Activated T-cell treated with anti-CD3 and anti-CD28 coated beads, Interleukin-2, amount 50 U/mL, for 24 hours (primary cell): ENCODE results near the gene TMEM169.
A peak's percentile ranks its signal among the peaks of the same experiment; 100 is the strongest.

ENCODE experiments used
- DNase-seq: peaks from one replicate; pipeline ENCODE4 v3.0.0-alpha.2; 2020
- H3K27ac Mint-ChIP-seq: 2 replicates; pipeline ENCODE4 v1.8.0; 2020; ENCODE audit warnings: mild to moderate bottlenecking, mixed read lengths
- H3K27me3 Mint-ChIP-seq: 2 replicates; pipeline ENCODE4 v1.8.0; 2020; ENCODE audit warnings: mixed read lengths
- H3K36me3 Mint-ChIP-seq: 2 replicates; pipeline ENCODE4 v1.8.0; 2020; ENCODE audit warnings: low read depth, mixed read lengths
- H3K4me1 Mint-ChIP-seq: 2 replicates; pipeline ENCODE4 v1.8.0; 2020; ENCODE audit warnings: low read depth, mixed read lengths
- H3K4me3 Mint-ChIP-seq: 2 replicates; pipeline ENCODE4 v1.8.0; 2020; ENCODE audit warnings: mild to moderate bottlenecking, moderate library complexity, mixed read lengths
- H3K9me3 Mint-ChIP-seq: 2 replicates; pipeline ENCODE4 v1.8.0; 2020; ENCODE audit warnings: mixed read lengths

Gene TMEM169

DNA sequence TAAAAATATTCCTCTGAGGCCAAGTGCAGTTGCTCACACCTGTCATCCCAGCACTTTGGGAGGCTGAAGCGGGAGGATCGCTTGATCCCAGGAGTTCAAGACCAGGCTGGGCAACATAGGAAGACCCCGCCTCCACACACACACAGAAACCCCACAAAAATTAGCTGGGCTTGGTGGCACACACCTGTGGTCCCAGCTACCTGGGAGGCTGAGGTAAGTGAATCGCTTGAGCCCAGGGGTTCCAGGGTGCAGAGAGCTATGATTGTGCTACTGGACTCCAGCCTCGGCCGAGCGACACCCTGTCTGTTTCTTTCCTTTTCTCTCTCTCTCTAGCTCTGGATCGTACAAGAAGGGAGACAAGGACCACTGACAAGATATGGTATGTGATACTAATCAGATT, 25.6 kb downstream of the TMEM169 start:
- Mint-ChIP-seq H3K36me3 (peaks cover 32% of the 10 kb centered on the region), H3K27me3 (no peaks in the 10 kb centered on the region), H3K27ac (no peak overlapping the region), H3K9me3 (no peaks in the 10 kb centered on the region), H3K4me3 (no peak overlapping the region), H3K4me1 (peaks cover 33% of the 10 kb centered on the region)
- no peak for DNase-seq

DNA sequence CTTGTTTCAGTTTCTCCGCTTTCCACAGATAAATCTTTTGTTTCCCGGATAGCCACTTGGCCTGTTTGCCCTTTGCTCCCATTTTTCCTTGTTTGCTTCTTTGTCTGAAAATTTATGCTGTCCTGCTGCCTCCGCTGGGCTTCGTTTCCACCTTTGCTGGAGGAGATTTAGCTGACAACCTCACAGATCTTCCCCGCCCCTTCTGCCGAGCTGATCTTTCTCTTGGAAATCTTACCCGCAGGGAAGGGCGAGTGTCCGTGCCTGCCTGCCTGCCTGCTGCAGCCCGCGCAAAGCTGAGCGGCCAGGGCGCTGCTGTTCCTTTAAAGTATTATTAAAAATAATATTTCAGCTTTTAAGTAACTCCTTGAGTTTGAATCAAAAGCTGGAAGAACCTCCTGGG, 26.0 kb downstream of the TMEM169 start:
- Mint-ChIP-seq H3K9me3 (no peaks in the 10 kb centered on the region), H3K36me3 (peaks cover 36% of the 10 kb centered on the region), H3K27me3 (no peaks in the 10 kb centered on the region), H3K4me1 (peaks cover 38% of the 10 kb centered on the region), H3K27ac (no peak overlapping the region), H3K4me3 (no peak overlapping the region)
- no peak for DNase-seq

DNA sequence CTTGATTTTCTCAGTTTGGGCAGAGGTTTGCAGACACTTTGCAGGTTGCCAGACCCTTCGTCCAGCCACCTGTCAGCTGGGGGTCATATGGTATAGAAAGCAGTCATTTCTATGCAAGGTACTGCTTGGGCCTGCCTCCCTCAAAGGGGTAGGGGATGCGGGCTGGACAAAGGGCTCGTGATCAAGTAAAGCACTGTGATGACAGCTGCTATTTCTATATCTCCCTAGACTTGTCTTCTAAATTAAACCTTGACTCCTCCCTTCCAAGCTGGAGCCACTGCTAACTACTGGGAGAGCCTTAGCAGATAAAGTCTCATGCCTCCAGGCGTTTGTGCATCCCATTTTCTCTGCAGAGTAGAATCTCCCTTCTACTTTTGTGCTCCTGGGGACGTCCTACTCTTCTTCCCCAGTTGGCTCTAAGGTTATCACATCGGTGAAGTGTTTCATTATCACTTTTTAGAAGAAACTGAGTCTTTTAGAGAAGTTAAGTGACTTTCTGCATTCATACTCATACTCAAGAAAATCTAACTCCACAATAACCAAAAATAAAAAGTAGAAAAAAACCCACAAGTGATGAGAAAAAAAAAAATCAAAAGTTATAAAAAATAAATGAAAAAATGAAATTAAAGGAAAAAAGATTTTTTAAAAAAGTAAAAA, 26.7 kb downstream of the TMEM169 start:
- DNase-seq = no peak
- H3K36me3 Mint-ChIP-seq = peaks cover 43% of the 10 kb centered on the region
- peaks cover 44% of the 10 kb centered on the region for H3K4me1 Mint-ChIP-seq
- H3K27me3 Mint-ChIP-seq = no peaks in the 10 kb centered on the region
- peak overlapping the region; percentile 100 for H3K4me3 Mint-ChIP-seq
- H3K27ac Mint-ChIP-seq = peak overlapping the region; percentile 100
- H3K9me3 Mint-ChIP-seq = no peaks in the 10 kb centered on the region

DNA sequence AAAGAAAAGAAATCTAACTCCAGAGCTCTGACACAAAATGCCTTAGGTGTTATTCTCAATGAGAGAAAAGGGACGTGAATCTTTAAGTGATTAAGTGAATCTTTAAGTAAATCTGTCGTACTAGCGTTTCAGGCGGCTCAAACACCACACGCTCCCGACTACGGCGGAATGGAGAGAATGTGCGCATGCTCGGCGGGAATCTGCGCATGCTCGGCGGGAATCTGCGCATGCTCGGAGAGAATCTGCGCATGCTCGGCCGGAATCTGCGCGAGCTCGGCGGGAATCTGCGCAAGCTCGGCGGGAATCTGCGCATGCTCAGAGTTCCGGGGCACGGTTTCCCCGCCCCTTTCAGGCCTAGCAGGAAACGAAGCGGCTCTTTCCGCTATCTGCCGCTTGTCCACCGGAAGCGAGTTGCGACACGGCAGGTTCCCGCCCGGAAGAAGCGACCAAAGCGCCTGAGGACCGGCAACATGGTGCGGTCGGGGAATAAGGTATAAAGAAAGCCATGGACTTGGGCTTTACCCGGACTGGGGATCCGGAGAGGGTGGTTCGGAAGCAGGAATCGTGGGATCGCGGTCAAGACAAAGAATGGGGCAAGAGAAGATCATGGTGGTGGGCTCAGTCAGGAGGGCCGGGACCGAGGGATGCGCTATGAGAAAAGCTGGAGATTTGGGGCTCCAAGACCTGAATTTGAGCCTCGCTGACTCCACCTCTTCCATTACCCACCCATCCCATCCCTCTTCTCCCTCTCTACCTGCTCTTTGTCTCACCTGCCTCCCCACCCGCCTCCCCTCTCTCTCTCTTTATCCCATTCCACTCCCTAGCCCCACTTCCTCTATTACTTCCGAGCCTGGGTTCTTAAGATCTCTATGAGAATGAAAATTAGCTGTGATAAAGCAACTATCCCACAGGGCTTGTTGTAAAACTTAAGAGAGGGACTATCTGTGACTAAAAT, 27.5 kb downstream of the TMEM169 start, which contains the start of gene XRCC5:
Gene XRCC5, plus strand, starts transcription at position 382 of the 955 bp plus-strand sequence. Its CDS starts 89 bp downstream, at position 471.
- peak within 1 kb of the TSS; percentile 100 for H3K4me3 Mint-ChIP-seq
- no peaks in the 10 kb centered on the region for H3K27me3 Mint-ChIP-seq
- DNase-seq = peak; percentile 99
- peaks cover 51% of the 10 kb centered on the region for H3K36me3 Mint-ChIP-seq
- H3K27ac Mint-ChIP-seq = peak within 1 kb of the TSS; percentile 100
- H3K4me1 Mint-ChIP-seq = peaks cover 52% of the 10 kb centered on the region
- H3K9me3 Mint-ChIP-seq = no peaks in the 10 kb centered on the region

DNA sequence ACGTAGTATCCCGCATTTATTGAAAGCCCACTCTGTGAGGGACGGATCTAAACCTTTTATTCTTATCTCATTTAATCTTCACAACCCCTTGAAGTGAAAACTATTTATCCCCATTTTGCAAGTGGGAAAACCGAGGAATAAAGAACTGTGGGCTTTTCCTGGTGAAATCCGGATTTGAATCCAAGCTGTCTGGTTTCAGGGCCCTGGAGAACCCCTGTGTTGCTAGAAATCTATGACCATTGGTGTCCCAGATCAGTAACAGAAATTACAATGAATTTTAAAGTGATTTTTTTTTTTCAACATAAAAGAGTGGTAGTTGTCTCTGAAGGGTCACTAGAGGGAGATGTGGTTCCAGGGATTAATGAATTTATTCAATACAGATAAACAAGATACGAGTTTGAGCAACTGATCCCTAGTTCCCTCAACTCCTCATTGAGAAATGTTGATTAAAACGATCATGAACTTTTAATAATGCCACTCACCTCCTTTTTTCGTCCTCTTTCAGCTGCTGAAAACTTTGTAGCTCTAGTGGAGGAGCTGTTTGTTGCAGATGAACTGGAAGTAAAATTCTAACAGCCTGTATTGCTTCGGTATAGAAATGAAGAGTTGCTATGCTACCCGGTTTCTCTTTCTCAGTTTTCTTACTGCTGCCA, 28.4 kb downstream of the TMEM169 start:
- peak overlapping the region; percentile 100 for H3K4me3 Mint-ChIP-seq
- H3K36me3 Mint-ChIP-seq = peaks cover 59% of the 10 kb centered on the region
- no peak for DNase-seq
- peaks cover 60% of the 10 kb centered on the region for H3K4me1 Mint-ChIP-seq
- H3K9me3 Mint-ChIP-seq = no peaks in the 10 kb centered on the region
- H3K27me3 Mint-ChIP-seq = no peaks in the 10 kb centered on the region
- H3K27ac Mint-ChIP-seq = peak overlapping the region; percentile 100

DNA sequence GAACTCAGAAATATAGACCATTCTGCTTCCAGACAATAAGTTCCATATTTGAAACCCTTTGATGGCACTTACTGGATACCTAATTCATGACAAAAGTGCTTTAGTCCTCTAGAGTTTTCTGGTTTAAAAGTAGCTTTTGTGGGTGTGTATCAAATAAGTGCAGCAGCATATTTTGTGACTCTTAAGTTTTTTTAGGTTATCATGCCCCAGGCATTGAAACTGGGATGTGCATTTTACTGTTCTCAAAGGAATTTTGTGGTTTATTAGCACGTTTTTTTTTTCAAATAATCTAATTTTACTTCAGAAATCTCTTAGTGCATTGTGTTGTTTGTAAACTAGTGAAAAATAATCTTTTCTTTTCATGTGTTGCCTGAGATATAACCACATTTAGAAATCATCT, 28.9 kb downstream of the TMEM169 start:
- peaks cover 64% of the 10 kb centered on the region for H3K4me1 Mint-ChIP-seq
- no peaks in the 10 kb centered on the region for H3K9me3 Mint-ChIP-seq
- DNase-seq = no peak
- peak overlapping the region; percentile 100 for H3K4me3 Mint-ChIP-seq
- H3K27ac Mint-ChIP-seq = peak overlapping the region; percentile 100
- peaks cover 65% of the 10 kb centered on the region for H3K36me3 Mint-ChIP-seq
- H3K27me3 Mint-ChIP-seq = no peaks in the 10 kb centered on the region

DNA sequence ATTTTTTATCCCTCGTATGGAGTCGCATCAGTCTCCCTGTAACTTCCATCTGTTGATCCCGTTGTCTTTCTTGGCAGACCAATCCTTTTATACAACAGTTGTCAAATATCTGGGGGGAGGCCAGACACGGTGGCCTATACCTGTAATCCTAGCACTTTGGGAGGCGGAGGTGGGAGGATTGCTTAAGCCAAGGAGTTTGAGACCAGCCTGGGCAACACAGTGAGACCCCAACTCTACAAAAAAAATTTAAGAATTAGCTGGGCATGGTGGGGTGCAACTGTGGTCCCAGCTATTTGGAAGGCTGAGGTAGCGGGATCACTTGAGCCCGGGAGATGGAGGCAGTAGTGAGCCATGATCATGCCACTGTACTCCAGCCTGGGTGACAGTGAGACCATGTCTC, 29.4 kb downstream of the TMEM169 start:
- Mint-ChIP-seq H3K9me3 (no peaks in the 10 kb centered on the region), H3K36me3 (peaks cover 70% of the 10 kb centered on the region), H3K4me3 (peak overlapping the region; percentile 100), H3K4me1 (peaks cover 67% of the 10 kb centered on the region), H3K27me3 (no peaks in the 10 kb centered on the region), H3K27ac (peak overlapping the region; percentile 100)
- DNase-seq = no peak

DNA sequence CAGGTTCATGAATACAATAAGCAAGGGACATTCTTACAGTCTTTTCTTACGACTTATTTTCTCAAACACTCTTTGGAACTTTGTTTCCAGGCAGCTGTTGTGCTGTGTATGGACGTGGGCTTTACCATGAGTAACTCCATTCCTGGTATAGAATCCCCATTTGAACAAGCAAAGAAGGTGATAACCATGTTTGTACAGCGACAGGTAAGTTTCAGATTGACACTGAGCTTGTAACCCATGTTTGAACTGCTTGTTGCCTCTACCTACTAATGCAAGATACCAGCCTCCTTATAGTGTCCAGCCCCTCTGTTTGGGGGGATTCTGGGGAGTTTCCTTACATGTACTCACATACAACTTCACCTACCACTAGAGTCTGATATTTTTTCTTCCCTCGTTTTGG, 31.2 kb downstream of the TMEM169 start:
- no peak for DNase-seq
- Mint-ChIP-seq H3K4me3 (peak overlapping the region; percentile 100), H3K27ac (peak overlapping the region; percentile 100), H3K4me1 (peaks cover 85% of the 10 kb centered on the region), H3K9me3 (no peaks in the 10 kb centered on the region), H3K36me3 (peaks cover 88% of the 10 kb centered on the region), H3K27me3 (no peaks in the 10 kb centered on the region)

DNA sequence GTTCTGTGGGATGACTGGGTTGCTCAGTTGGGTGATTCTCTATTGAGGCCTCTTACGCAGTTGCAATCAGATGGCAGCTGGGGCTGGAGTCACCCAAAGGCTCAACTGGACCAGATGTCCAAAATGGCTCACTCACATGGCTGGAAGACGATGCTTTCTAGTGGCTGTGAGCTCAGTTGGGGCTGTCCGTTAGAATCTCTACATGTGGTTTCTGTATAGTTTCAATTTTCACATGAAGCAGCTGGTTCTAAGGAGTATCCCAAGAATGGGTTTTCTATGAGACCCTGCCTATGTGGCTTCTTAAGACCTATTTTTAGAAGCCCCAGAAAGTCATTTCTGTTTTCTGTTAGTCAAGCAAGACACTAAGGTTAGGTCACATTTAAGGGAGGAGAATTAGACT, 31.9 kb downstream of the TMEM169 start:
- Mint-ChIP-seq H3K36me3 (peaks cover 94% of the 10 kb centered on the region), H3K27me3 (no peaks in the 10 kb centered on the region), H3K27ac (peak overlapping the region; percentile 100), H3K4me1 (peaks cover 86% of the 10 kb centered on the region), H3K4me3 (peak overlapping the region; percentile 100), H3K9me3 (no peaks in the 10 kb centered on the region)
- DNase-seq = no peak

DNA sequence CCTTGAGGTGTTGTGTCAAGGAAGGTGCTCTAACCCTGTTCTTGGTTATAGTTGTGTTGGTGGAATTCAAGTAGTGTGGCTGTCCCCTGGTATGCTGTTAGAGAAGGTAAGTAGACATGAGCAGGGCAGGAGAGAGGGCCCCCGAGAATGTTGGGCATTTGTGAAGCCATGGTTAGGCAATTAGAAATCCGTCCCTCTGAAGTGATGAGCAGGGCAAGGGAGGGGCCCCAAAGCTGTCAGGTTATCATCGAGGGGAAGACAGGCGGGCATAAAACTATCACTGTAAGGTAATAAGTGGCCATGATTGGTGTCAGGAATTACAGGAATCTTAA, 32.6 kb downstream of the TMEM169 start:
- DNase-seq = no peak
- Mint-ChIP-seq H3K9me3 (no peaks in the 10 kb centered on the region), H3K4me1 (peaks cover 89% of the 10 kb centered on the region), H3K36me3 (peaks cover 100% of the 10 kb centered on the region), H3K27ac (peak overlapping the region; percentile 100), H3K4me3 (peak overlapping the region; percentile 88), H3K27me3 (no peaks in the 10 kb centered on the region)

DNA sequence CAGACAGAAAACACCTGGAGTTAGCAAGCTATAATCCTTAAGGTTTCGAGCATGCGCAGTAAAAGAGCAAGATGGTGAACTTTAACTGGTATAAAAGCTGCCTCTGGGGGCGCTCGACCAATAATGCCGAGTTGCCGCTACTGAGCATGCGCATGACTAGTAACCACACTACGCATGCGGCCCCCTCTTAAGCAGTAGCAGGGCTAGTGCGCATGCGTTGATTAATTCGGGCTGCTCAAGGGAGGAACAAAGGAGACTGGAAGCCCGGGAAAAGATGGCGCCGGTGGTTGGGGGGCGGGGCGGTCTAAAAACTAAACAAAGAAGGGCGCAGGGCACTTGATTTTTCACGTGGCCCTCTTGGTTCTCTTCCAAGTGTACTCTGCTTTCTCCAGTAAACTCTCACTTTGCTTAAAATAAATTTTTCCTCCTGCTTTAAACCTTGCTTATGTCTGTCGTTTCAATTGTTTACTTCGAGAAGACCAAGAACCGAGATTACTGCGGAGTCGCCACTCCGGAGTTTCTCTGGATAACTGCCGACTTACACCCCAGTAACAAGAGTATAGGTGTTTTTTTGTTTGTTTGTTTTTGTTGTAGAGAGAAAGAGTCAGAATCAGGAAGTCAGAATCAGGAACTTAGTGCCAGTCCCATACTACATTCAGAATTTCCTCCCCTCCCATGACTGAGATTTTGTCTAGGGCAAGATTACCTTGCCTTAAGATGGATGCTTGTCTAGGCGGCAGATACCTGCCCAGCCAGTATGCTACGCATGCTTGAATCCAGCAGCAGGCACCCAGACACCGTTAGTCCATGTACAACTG, 33.2 kb downstream of the TMEM169 start:
- DNase-seq = peak; percentile 97
- peaks cover 100% of the 10 kb centered on the region for H3K36me3 Mint-ChIP-seq
- H3K27me3 Mint-ChIP-seq = no peaks in the 10 kb centered on the region

DNA sequence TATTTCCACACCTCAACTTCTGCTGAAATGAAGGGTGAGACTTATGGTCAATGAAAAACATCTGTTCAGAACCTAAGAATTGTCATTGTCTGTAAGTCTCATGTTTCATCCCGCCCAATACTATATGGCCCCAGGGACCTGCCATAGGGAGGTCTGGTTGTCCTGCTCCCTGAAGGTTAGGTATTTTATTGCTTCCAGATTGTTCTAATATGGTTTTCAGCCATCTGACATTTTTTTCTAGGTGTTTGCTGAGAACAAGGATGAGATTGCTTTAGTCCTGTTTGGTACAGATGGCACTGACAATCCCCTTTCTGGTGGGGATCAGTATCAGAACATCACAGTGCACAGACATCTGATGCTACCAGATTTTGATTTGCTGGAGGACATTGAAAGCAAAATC, 34.7 kb downstream of the TMEM169 start:
- Mint-ChIP-seq H3K27me3 (no peaks in the 10 kb centered on the region), H3K4me1 (peaks cover 96% of the 10 kb centered on the region), H3K4me3 (peak overlapping the region; percentile 88), H3K27ac (peak overlapping the region; percentile 94), H3K9me3 (no peaks in the 10 kb centered on the region), H3K36me3 (peaks cover 100% of the 10 kb centered on the region)
- no peak for DNase-seq

More for the DNA sequence above, 33.2 kb downstream of the TMEM169 start:
- Mint-ChIP-seq H3K4me3 (peak overlapping the region; percentile 88), H3K4me1 (peaks cover 94% of the 10 kb centered on the region), H3K27ac (peak overlapping the region; percentile 100), H3K9me3 (no peaks in the 10 kb centered on the region)

DNA sequence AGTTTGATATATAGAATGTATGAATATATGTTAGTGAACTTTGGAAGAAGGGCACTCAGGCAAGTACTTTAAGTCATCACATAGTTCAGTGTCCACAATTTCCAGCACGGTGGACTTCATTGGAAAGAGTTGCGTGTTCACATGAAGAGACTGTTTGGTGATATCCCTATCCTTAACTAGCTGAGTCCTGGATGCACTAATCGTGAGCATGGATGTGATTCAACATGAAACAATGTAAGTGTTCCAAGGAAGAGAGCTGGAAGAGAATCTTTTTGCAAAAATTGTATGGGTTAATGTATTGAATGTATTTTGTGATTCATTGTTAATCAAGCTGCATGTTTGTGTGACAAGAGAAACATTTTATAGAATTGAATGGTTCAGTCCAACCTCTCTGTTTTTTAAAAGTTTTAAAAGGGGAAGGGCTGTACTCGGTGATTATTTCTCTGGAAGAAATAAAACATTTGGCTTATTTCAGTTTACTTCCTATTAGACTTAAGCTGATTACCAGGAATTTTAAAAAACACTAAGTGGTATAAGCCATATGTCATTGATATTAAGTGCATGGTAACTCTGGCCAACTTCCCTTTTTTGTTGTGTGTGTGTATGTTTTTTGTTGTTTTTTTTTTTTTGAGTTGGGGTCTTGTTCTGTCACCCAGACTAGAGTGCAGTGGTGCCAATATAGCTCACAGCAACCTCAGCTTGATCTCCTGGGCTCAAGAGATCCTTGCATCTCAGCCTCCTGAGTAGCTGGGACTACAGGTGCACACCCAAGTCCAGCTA, 36.0 kb downstream of the TMEM169 start:
- H3K27ac Mint-ChIP-seq = peak overlapping the region; percentile 94
- H3K27me3 Mint-ChIP-seq = no peaks in the 10 kb centered on the region
- H3K4me3 Mint-ChIP-seq = peak overlapping the region; percentile 26
- peaks cover 96% of the 10 kb centered on the region for H3K4me1 Mint-ChIP-seq
- peaks cover 100% of the 10 kb centered on the region for H3K36me3 Mint-ChIP-seq
- H3K9me3 Mint-ChIP-seq = no peaks in the 10 kb centered on the region
- DNase-seq = no peak
